H9 (cell line): ENCODE results near the gene FAM83F. TPM values are rescaled to one million over a fixed set of nuclear protein-coding genes. Genes with fewer than 3 reads are reported as not detected.

ENCODE experiments used
- DNase-seq: peaks from one replicate; pipeline ENCODE4 v3.0.0-alpha.2; 2017
- H2AFZ ChIP-seq: one replicate; pipeline ENCODE4 v1.6.1; 2013; ENCODE audit warnings: mild to moderate bottlenecking, low read length, control low read depth, moderate library complexity
- H2AK5ac ChIP-seq: 2 replicates; pipeline ENCODE4 v1.6.1; 2013; ENCODE audit warnings: low read length, control low read depth, mixed read lengths; ENCODE audit not compliant: insufficient read length
- H2BK120ac ChIP-seq: one replicate; pipeline ENCODE4 v1.6.1; 2013; ENCODE audit warnings: low read depth, mild to moderate bottlenecking, low read length, control low read depth, inconsistent platforms; ENCODE audit not compliant: poor library complexity, severe bottlenecking
- H2BK12ac ChIP-seq: 2 replicates; pipeline ENCODE4 v1.6.1; 2013; ENCODE audit warnings: low read length, control low read depth, mixed read lengths, low read depth; ENCODE audit not compliant: insufficient read length
- H2BK15ac ChIP-seq: 2 replicates; pipeline ENCODE4 v1.6.1; 2013; ENCODE audit warnings: low read depth, low read length, control low read depth
- H2BK20ac ChIP-seq: one replicate; pipeline ENCODE4 v1.6.1; 2013; ENCODE audit warnings: low read depth, mild to moderate bottlenecking, low read length, control low read depth, inconsistent platforms; ENCODE audit not compliant: poor library complexity, severe bottlenecking
- H2BK5ac ChIP-seq: 2 replicates; pipeline ENCODE4 v1.6.1; 2013; ENCODE audit warnings: low read length, control low read depth, mixed read lengths; ENCODE audit not compliant: insufficient read length
- H3K14ac ChIP-seq: 2 replicates; pipeline ENCODE4 v1.6.1; 2013; ENCODE audit warnings: low read length, control low read depth; ENCODE audit not compliant: insufficient read depth
- H3K18ac ChIP-seq: 2 replicates; pipeline ENCODE4 v1.6.1; 2013; ENCODE audit warnings: low read depth, mild to moderate bottlenecking, mixed read lengths, low read length, control low read depth; ENCODE audit not compliant: insufficient read length
- H3K23ac ChIP-seq: 2 replicates; pipeline ENCODE4 v1.6.1; 2013; ENCODE audit warnings: low read length, control low read depth, mixed read lengths, low read depth; ENCODE audit not compliant: insufficient read length
- H3K23me2 ChIP-seq: 2 replicates; pipeline ENCODE4 v1.6.1; 2013; ENCODE audit warnings: low read depth, mild to moderate bottlenecking, mixed read lengths, low read length, control low read depth; ENCODE audit not compliant: insufficient read length, poor library complexity, severe bottlenecking
- H3K27ac ChIP-seq: 2 replicates; pipeline ENCODE4 v1.5.1; 2013; ENCODE audit warnings: low read length, control low read depth, mixed read lengths, low read depth; ENCODE audit not compliant: insufficient read length
- H3K27me3 ChIP-seq: 2 replicates; pipeline ENCODE4 v1.6.1; 2013; ENCODE audit warnings: low read length, control low read depth, inconsistent platforms; ENCODE audit not compliant: insufficient read depth
- H3K4ac ChIP-seq: 2 replicates; pipeline ENCODE4 v1.6.1; 2013; ENCODE audit warnings: low read depth, mild to moderate bottlenecking, control low read depth, inconsistent platforms, low read length, moderate library complexity
- H3K4me1 ChIP-seq: 2 replicates; pipeline ENCODE4 v1.6.1; 2013; ENCODE audit warnings: low read length, control low read depth, inconsistent platforms; ENCODE audit not compliant: insufficient read depth
- H3K4me2 ChIP-seq: 2 replicates; pipeline ENCODE4 v1.6.1; 2013; ENCODE audit warnings: low read length, control low read depth, mixed read lengths; ENCODE audit not compliant: insufficient read length, insufficient read depth
- H3K56ac ChIP-seq: 2 replicates; pipeline ENCODE4 v1.6.1; 2013; ENCODE audit warnings: low read depth, mild to moderate bottlenecking, mixed read lengths, low read length, control low read depth; ENCODE audit not compliant: insufficient read length
- H3K79me1 ChIP-seq: 2 replicates; pipeline ENCODE4 v1.6.1; 2013; ENCODE audit warnings: low read depth, mild to moderate bottlenecking, moderate library complexity, low read length, control low read depth, inconsistent platforms; ENCODE audit not compliant: insufficient read depth, poor library complexity, severe bottlenecking
- H3K79me2 ChIP-seq: 2 replicates; pipeline ENCODE4 v1.6.1; 2013; ENCODE audit warnings: low read length, control low read depth, inconsistent platforms; ENCODE audit not compliant: insufficient read depth
- H3K9ac ChIP-seq: 2 replicates; pipeline ENCODE4 v1.6.1; 2013; ENCODE audit warnings: low read length, control low read depth, mixed read lengths; ENCODE audit not compliant: insufficient read length; ENCODE audit errors: extremely low read depth
- H3K9me3 ChIP-seq: one replicate; pipeline ENCODE4 v1.6.1; 2013; ENCODE audit warnings: low read depth, low read length, inconsistent platforms; ENCODE audit not compliant: control insufficient read depth
- H3T11ph ChIP-seq: one replicate; pipeline ENCODE4 v1.6.1; 2013; ENCODE audit warnings: mild to moderate bottlenecking, low read length, control low read depth, inconsistent platforms
- H4K20me1 ChIP-seq: one replicate; pipeline ENCODE4 v1.6.1; 2013; ENCODE audit not compliant: control insufficient read depth, insufficient read length, insufficient read depth
- H4K5ac ChIP-seq: 2 replicates; pipeline ENCODE4 v1.6.1; 2013; ENCODE audit warnings: low read depth, mild to moderate bottlenecking, mixed read lengths, low read length, control low read depth; ENCODE audit not compliant: insufficient read length
- H4K8ac ChIP-seq: replicated peaks from 2 replicates; pipeline ENCODE4 v1.6.1; 2013; ENCODE audit warnings: low read length, control low read depth, mixed read lengths, low read depth; ENCODE audit not compliant: insufficient read length
- H4K91ac ChIP-seq: 2 replicates; pipeline ENCODE4 v1.6.1; 2013; ENCODE audit warnings: low read depth, mild to moderate bottlenecking, moderate library complexity, mixed read lengths, low read length, control low read depth; ENCODE audit not compliant: insufficient read length
- H3K27ac Mint-ChIP-seq, 3 experiments: 2 replicates in 2 of 3; 3 replicates in 1 of 3; pipeline ENCODE4 v1.8.0; 2020 to 2021; ENCODE audit warnings: mixed read lengths in 3 of 3, mild to moderate bottlenecking in 1 of 3, moderate library complexity in 1 of 3
- H3K27me3 Mint-ChIP-seq: 2 replicates; pipeline ENCODE4 v1.8.0; 2021; ENCODE audit warnings: low read depth, mild to moderate bottlenecking, moderate library complexity, mixed read lengths
- H3K36me3 Mint-ChIP-seq, 3 experiments: 2 replicates in 2 of 3; 3 replicates in 1 of 3; pipeline ENCODE4 v1.8.0; 2020 to 2021; ENCODE audit warnings: low read depth in 3 of 3, mixed read lengths in 3 of 3; ENCODE audit not compliant: insufficient read depth in 1 of 3
- H3K4me1 Mint-ChIP-seq, 2 experiments: 2 replicates each; pipeline ENCODE4 v1.8.0; 2020; ENCODE audit warnings: mixed read lengths in 2 of 2
- H3K4me3 Mint-ChIP-seq, 2 experiments: 2 replicates in 1 of 2; 3 replicates in 1 of 2; pipeline ENCODE4 v1.8.0; 2020 to 2021; ENCODE audit warnings: mild to moderate bottlenecking in 2 of 2, mixed read lengths in 2 of 2, moderate library complexity in 1 of 2
- H3K9me3 Mint-ChIP-seq, 2 experiments: 2 replicates in 1 of 2; 3 replicates in 1 of 2; pipeline ENCODE4 v1.8.0; 2020; ENCODE audit warnings: mild to moderate bottlenecking in 2 of 2, mixed read lengths in 2 of 2, moderate library complexity in 1 of 2
- CTCF ChIP-seq: fragments of 200-600 bp; sonication (generic); conservative IDR thresholded peaks from 3 replicates; pipeline ENCODE4 v1.8.0; 2021; ENCODE audit warnings: antibody characterized with exemption, mild to moderate bottlenecking
- WGBS: extraction: QIAGEN DNeasy Blood & Tissue Kit; methylation state at CpG from one replicate; pipeline ENCODE4 v1.1.7; 2013; ENCODE audit warnings: missing lambda C conversion rate, low lambda C conversion rate, mixed read lengths; ENCODE audit not compliant: insufficient read length; ENCODE audit errors: extremely low coverage; 5-methylcytosine and 5-hydroxymethylcytosine counted together
- total RNA-seq: library from RNA; stranded (reverse); gene quantifications from 2 replicates; pipeline ENCODE4 v1.2.1, GENCODE V29; 2021

The FAM83F gene
- total RNA-seq, 1 experiment from 2014 or later, result 17.4 TPM

- H3T11ph ChIP-seq, result no peak overlapping the region
- no peak overlapping the region for H3K56ac ChIP-seq
- no peaks in the 10 kb centered on the region for H3K9me3 ChIP-seq
- H3K4ac ChIP-seq, result no peak overlapping the region
- no peak overlapping the region for H4K8ac ChIP-seq
- no peaks in the 10 kb centered on the region for H3K79me2 ChIP-seq
- no peak overlapping the region for H2BK12ac ChIP-seq
- WGBS, result no CpG with 5 or more reads among the region's 5 CpGs
- H3K23me2 ChIP-seq, result no peaks in the 10 kb centered on the region
- H2BK20ac ChIP-seq, result no peak overlapping the region
- no peaks in the 10 kb centered on the region for H3K27me3 ChIP-seq
- H2AK5ac ChIP-seq, result no peak overlapping the region
- H3K18ac ChIP-seq, result no peak overlapping the region
- H2BK5ac ChIP-seq, result no peak overlapping the region
- no peaks in the 10 kb centered on the region for H4K20me1 ChIP-seq
- no peak overlapping the region for H2BK15ac ChIP-seq
- Mint-ChIP-seq H3K4me1 (peaks cover 7 to 15% of the 10 kb centered on the region in 2 experiments), H3K9me3 (no peaks in the 10 kb centered on the region), H3K36me3 (no peaks in the 10 kb centered on the region), H3K4me3 (no peak overlapping the region), H3K27me3 (peaks cover 54% of the 10 kb centered on the region), H3K27ac (no peak overlapping the region)
- no peak overlapping the region for H3K14ac ChIP-seq
- no peak overlapping the region for H3K23ac ChIP-seq
- H3K27ac ChIP-seq, result no peak overlapping the region
- no peak overlapping the region for H4K5ac ChIP-seq
- H4K91ac ChIP-seq, result no peak overlapping the region
- no peak for DNase-seq
- no peaks in the 10 kb centered on the region for H3K79me1 ChIP-seq
- no peak overlapping the region for H2AFZ ChIP-seq
- H3K4me1 ChIP-seq, result no peaks in the 10 kb centered on the region
- H2BK120ac ChIP-seq, result no peak overlapping the region
- no peak overlapping the region for H3K9ac ChIP-seq
- no peak for TF ChIP-seq CTCF
- no peak overlapping the region for H3K4me2 ChIP-seq
Observed at GRCh38 chr22:39974065-39974464, 20.7 kb upstream of the FAM83F start.
